GM12878 (cell line): Measurements from ENCODE around the gene FTO. TPM values are rescaled to one million over a fixed set of nuclear protein-coding genes. Genes with fewer than 3 reads are reported as not detected.

Experiments used
- BRCA1 ChIP-seq: IDR thresholded peaks from 2 replicates; pipeline ENCODE4 v1.6.1; 2011; ENCODE audit warnings: low read depth, low read length, improper control_type of control experiment
- CBX5 ChIP-seq: sonication (generic); IDR thresholded peaks from 2 replicates; pipeline ENCODE4 v1.6.1; 2016; ENCODE audit warnings: low read depth, moderate library complexity, mild to moderate bottlenecking, inconsistent platforms
- CHD2 ChIP-seq: IDR thresholded peaks from 2 replicates; pipeline ENCODE4 v1.6.1; 2011; ENCODE audit warnings: low read depth, low read length, improper control_type of control experiment, borderline replicate concordance
- HCFC1 ChIP-seq: fragments of 150-350 bp; IDR thresholded peaks from 2 replicates; pipeline ENCODE4 v1.6.1; 2014; ENCODE audit warnings: low read length
- HDAC2 ChIP-seq: fragments of 200-600 bp; sonication (generic); IDR thresholded peaks from 2 replicates; pipeline ENCODE4 v1.6.1; 2017
- MLLT1 ChIP-seq: fragments of 450-650 bp; IDR thresholded peaks from 2 replicates; pipeline ENCODE4 v1.6.1; 2016; ENCODE audit warnings: mild to moderate bottlenecking
- ZBTB40 ChIP-seq: fragments of 450-650 bp; IDR thresholded peaks from 2 replicates; pipeline ENCODE4 v1.6.1; 2016; ENCODE audit warnings: mild to moderate bottlenecking, moderate library complexity, borderline replicate concordance
- polyA plus RNA-seq, 11 experiments: library from polyadenylated mRNA; depleted of rRNA in 4 of 11; unstranded in 6 of 11; stranded (reverse) in 5 of 11; fragments of >200 nt; fragmentation: Nextera tagmentation in 4 of 11; fragmentation: Illumina TruSeq in 1 of 11; extraction: Ambion mirVana in 4 of 11; extraction: Trizol in 1 of 11; gene quantifications; 1 replicate in 1 of 11; 2 replicates in 10 of 11; pipeline versions ENCODE4 v1.2.1 to v1.2.3, GENCODE V29; 2011 to 2016; ENCODE audit warnings: inconsistent platforms in 2 of 11, missing spikeins in 2 of 11, low read depth in 1 of 11
- total RNA-seq, 4 experiments: library from RNA; depleted of rRNA in 3 of 4; stranded (reverse); fragments of >200 nt in 3 of 4; fragmentation: Illumina TruSeq in 1 of 4; extraction: Trizol in 1 of 4; gene quantifications; 2 replicates each; pipeline versions ENCODE4 v1.2.1 to v1.2.3, GENCODE V29; 2013 to 2021
- TF ChIP-seq, protein P1 (sequence below): fragments of 150-350 bp; IDR thresholded peaks from 2 replicates; pipeline ENCODE4 v1.6.1; 2016; ENCODE audit warnings: low read depth, low read length
- TF ChIP-seq, protein P2 (sequence below): fragments of 450-650 bp; IDR thresholded peaks from 2 replicates; pipeline ENCODE4 v1.6.1; 2017; ENCODE audit warnings: borderline replicate concordance

Gene FTO
- total and polyA plus RNA-seq, 10 of the 15 experiments (the other 5 are each of a cell fraction or from before 2014, with no cell fraction given), result 20.1 to 55.0 (median 47.0) TPM

GRCh38 chr16:53662072-53662471 is 41.9 kb upstream of the FTO start (continued):
- TF ChIP-seq, protein P1, sequence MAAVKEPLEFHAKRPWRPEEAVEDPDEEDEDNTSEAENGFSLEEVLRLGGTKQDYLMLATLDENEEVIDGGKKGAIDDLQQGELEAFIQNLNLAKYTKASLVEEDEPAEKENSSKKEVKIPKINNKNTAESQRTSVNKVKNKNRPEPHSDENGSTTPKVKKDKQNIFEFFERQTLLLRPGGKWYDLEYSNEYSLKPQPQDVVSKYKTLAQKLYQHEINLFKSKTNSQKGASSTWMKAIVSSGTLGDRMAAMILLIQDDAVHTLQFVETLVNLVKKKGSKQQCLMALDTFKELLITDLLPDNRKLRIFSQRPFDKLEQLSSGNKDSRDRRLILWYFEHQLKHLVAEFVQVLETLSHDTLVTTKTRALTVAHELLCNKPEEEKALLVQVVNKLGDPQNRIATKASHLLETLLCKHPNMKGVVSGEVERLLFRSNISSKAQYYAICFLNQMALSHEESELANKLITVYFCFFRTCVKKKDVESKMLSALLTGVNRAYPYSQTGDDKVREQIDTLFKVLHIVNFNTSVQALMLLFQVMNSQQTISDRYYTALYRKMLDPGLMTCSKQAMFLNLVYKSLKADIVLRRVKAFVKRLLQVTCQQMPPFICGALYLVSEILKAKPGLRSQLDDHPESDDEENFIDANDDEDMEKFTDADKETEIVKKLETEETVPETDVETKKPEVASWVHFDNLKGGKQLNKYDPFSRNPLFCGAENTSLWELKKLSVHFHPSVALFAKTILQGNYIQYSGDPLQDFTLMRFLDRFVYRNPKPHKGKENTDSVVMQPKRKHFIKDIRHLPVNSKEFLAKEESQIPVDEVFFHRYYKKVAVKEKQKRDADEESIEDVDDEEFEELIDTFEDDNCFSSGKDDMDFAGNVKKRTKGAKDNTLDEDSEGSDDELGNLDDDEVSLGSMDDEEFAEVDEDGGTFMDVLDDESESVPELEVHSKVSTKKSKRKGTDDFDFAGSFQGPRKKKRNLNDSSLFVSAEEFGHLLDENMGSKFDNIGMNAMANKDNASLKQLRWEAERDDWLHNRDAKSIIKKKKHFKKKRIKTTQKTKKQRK, result no peak
- no peak for TF ChIP-seq CBX5
- TF ChIP-seq HCFC1, result no peak
- TF ChIP-seq HDAC2, result no peak
- no peak for TF ChIP-seq CHD2
- TF ChIP-seq MLLT1, result no peak
- no peak for TF ChIP-seq BRCA1
- no peak for TF ChIP-seq ZBTB40
- TF ChIP-seq, protein P2, sequence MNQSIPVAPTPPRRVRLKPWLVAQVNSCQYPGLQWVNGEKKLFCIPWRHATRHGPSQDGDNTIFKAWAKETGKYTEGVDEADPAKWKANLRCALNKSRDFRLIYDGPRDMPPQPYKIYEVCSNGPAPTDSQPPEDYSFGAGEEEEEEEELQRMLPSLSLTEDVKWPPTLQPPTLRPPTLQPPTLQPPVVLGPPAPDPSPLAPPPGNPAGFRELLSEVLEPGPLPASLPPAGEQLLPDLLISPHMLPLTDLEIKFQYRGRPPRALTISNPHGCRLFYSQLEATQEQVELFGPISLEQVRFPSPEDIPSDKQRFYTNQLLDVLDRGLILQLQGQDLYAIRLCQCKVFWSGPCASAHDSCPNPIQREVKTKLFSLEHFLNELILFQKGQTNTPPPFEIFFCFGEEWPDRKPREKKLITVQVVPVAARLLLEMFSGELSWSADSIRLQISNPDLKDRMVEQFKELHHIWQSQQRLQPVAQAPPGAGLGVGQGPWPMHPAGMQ, result no peak
